ENCODE results near the gene LIMS3. TPM values are rescaled to one million over a fixed set of nuclear protein-coding genes. Genes with fewer than 3 reads are reported as not detected.
"Not testable (repeated sequence)": the region's sequence is repeated elsewhere in the genome, so short reads cannot be mapped to it uniquely, and the experiment has no call there.

LIMS3 gene
- polyA plus RNA-seq, 1 donor from 2014 or later, result 2.7 TPM

DNA sequence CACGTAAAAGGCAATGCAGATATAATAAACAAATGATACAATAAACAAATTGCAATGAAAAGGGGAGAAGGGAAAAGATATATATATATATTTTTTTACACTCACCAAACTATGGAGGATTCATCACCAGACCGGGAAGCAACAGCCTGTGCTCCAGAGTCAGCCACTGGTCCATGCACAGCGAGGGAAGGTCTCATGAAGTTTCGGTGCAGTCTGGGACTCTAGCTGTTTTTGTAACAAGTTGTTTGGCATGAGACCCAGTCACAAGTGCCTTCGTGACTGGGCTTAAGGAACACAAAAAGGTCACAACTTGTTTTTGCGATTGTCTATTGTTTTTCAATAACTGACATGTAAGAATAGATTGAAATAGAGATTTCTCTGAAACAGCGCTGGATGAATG, 4.8 kb upstream of the LIMS3 start:
- H3K27me3 ChIP-seq (ENCODE audit: insufficient read depth, low read depth, low read length); H3K9me3 ChIP-seq (ENCODE audit: low read length); H3K79me2 ChIP-seq (replicated peaks; ENCODE audit: insufficient read depth, low read length); H3K4me3 ChIP-seq (ENCODE audit: low read length); H3K4me2 ChIP-seq (ENCODE audit: low read length); H3K36me3 ChIP-seq (ENCODE audit: insufficient read depth, low read length); H2AFZ ChIP-seq (ENCODE audit: low read depth, low read length); H3K9me2 ChIP-seq (ENCODE audit: insufficient read depth, low read length); H4K20me1 ChIP-seq (ENCODE audit: insufficient read depth); H3F3A ChIP-seq (ENCODE audit: insufficient read depth, low read length, poor library complexity, severe bottlenecking); H3K27ac ChIP-seq (ENCODE audit: low read length); H3K9ac ChIP-seq (ENCODE audit: low read length): not testable (repeated sequence)

GRCh38 chr2:109894141-109894540, 4.3 kb upstream of the LIMS3 start:
- not testable (repeated sequence) for H3K4me3 ChIP-seq (ENCODE audit: low read length); H3K36me3 ChIP-seq (ENCODE audit: insufficient read depth, low read length); H3K9me2 ChIP-seq (ENCODE audit: insufficient read depth, low read length); H3K27me3 ChIP-seq (ENCODE audit: insufficient read depth, low read depth, low read length); H3F3A ChIP-seq (ENCODE audit: insufficient read depth, low read length, poor library complexity, severe bottlenecking); H3K9ac ChIP-seq (ENCODE audit: low read length); H2AFZ ChIP-seq (ENCODE audit: low read depth, low read length); H3K4me2 ChIP-seq (ENCODE audit: low read length); H4K20me1 ChIP-seq (ENCODE audit: insufficient read depth); H3K9me3 ChIP-seq (ENCODE audit: low read length); H3K79me2 ChIP-seq (replicated peaks; ENCODE audit: insufficient read depth, low read length); H3K27ac ChIP-seq (ENCODE audit: low read length)

DNA sequence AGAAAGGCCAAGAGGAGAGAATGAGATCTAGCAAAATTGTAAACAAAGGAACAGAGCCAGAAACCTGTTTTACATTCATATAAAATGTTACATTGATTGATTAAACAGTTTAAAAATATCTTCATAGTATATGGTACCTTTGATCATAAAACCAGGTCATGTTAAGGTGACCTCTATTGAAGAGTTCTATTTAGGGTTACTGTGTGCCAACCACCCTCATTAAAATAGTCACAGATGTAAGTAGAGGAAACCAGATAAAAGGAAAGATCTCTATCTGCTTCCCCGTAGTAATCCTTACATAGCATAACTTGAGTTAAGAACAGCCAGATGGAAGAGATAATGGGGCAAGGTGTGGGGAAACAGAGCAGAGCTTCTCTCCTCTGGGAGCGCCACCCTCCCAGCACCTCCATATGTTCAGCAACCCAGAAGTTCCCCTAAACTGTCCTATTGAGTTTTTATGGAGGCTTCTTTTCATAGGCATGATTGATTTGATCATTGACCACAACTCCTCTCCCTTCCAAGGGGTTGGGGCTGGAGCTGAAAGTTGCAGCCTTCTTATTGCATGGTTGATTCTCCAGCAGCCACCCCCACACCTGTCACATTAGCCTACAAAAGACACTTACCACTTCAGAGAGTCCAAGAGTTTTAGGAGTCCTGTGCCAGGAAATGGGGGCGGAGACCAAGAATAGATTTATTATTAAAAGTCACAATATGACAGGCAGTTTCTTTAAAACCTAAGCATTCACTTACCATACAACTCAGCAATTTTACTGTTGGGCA, 3.2 kb upstream of the LIMS3 start:
- H3K9me3 ChIP-seq (ENCODE audit: low read length); H3K4me3 ChIP-seq (ENCODE audit: low read length); H3K27ac ChIP-seq (ENCODE audit: low read length); H3K9me2 ChIP-seq (ENCODE audit: insufficient read depth, low read length); H3K4me2 ChIP-seq (ENCODE audit: low read length); H3K36me3 ChIP-seq (ENCODE audit: insufficient read depth, low read length); H3F3A ChIP-seq (ENCODE audit: insufficient read depth, low read length, poor library complexity, severe bottlenecking); H4K20me1 ChIP-seq (ENCODE audit: insufficient read depth); H2AFZ ChIP-seq (ENCODE audit: low read depth, low read length); H3K27me3 ChIP-seq (ENCODE audit: insufficient read depth, low read depth, low read length); H3K79me2 ChIP-seq (replicated peaks; ENCODE audit: insufficient read depth, low read length); H3K9ac ChIP-seq (ENCODE audit: low read length): not testable (repeated sequence)

DNA sequence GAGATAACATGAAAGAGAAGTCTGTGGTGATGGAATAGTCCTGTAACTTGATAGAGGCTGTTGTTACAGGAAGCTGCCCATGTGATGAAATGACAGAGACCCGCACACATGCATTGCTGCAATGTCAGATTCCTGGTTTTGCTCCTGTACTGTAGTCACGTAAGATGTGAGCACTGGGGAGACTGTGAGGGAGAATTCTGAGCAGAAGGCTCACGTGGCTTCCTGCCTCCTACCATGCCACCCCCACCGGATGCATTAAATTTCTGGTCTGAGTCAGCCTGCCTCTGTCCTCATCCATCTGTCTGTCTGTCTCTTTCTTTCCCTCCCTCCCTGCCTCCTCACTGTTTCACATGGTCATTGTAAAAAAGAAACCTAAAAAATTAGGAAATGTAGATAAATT, 2.3 kb upstream of the LIMS3 start:
- H2AFZ ChIP-seq (ENCODE audit: low read depth, low read length); H3K27ac ChIP-seq (ENCODE audit: low read length); H3K9me2 ChIP-seq (ENCODE audit: insufficient read depth, low read length); H3K4me2 ChIP-seq (ENCODE audit: low read length); H4K20me1 ChIP-seq (ENCODE audit: insufficient read depth); H3K9me3 ChIP-seq (ENCODE audit: low read length); H3K36me3 ChIP-seq (ENCODE audit: insufficient read depth, low read length); H3K79me2 ChIP-seq (replicated peaks; ENCODE audit: insufficient read depth, low read length); H3K27me3 ChIP-seq (ENCODE audit: insufficient read depth, low read depth, low read length); H3K9ac ChIP-seq (ENCODE audit: low read length); H3K4me3 ChIP-seq (ENCODE audit: low read length); H3F3A ChIP-seq (ENCODE audit: insufficient read depth, low read length, poor library complexity, severe bottlenecking): not testable (repeated sequence)

GRCh38 chr2:109897769-109898461, 573 bp upstream of the LIMS3 start:
- not testable (repeated sequence) for H3K36me3 ChIP-seq (ENCODE audit: insufficient read depth, low read length); H2AFZ ChIP-seq (ENCODE audit: low read depth, low read length); H3F3A ChIP-seq (ENCODE audit: insufficient read depth, low read length, poor library complexity, severe bottlenecking); H3K9ac ChIP-seq (ENCODE audit: low read length); H3K27me3 ChIP-seq (ENCODE audit: insufficient read depth, low read depth, low read length); H3K4me3 ChIP-seq (ENCODE audit: low read length); H4K20me1 ChIP-seq (ENCODE audit: insufficient read depth); H3K9me3 ChIP-seq (ENCODE audit: low read length); H3K27ac ChIP-seq (ENCODE audit: low read length); H3K4me2 ChIP-seq (ENCODE audit: low read length); H3K79me2 ChIP-seq (replicated peaks; ENCODE audit: insufficient read depth, low read length); H3K9me2 ChIP-seq (ENCODE audit: insufficient read depth, low read length)

- not testable (repeated sequence) for H2AFZ ChIP-seq (ENCODE audit: low read depth, low read length); H3K4me3 ChIP-seq (ENCODE audit: low read length); H3K4me2 ChIP-seq (ENCODE audit: low read length); H3K9me3 ChIP-seq (ENCODE audit: low read length); H3F3A ChIP-seq (ENCODE audit: insufficient read depth, low read length, poor library complexity, severe bottlenecking); H3K9me2 ChIP-seq (ENCODE audit: insufficient read depth, low read length); H4K20me1 ChIP-seq (ENCODE audit: insufficient read depth); H3K79me2 ChIP-seq (replicated peaks; ENCODE audit: insufficient read depth, low read length); H3K27me3 ChIP-seq (ENCODE audit: insufficient read depth, low read depth, low read length); H3K27ac ChIP-seq (ENCODE audit: low read length); H3K9ac ChIP-seq (ENCODE audit: low read length); H3K36me3 ChIP-seq (ENCODE audit: insufficient read depth, low read length)
Measured at GRCh38 chr2:109905796-109906195, 7.3 kb downstream of the LIMS3 start.

- H3K79me2 ChIP-seq (replicated peaks; ENCODE audit: insufficient read depth, low read length); H2AFZ ChIP-seq (ENCODE audit: low read depth, low read length); H3K36me3 ChIP-seq (ENCODE audit: insufficient read depth, low read length); H3K9me2 ChIP-seq (ENCODE audit: insufficient read depth, low read length); H4K20me1 ChIP-seq (ENCODE audit: insufficient read depth); H3K27me3 ChIP-seq (ENCODE audit: insufficient read depth, low read depth, low read length); H3F3A ChIP-seq (ENCODE audit: insufficient read depth, low read length, poor library complexity, severe bottlenecking); H3K27ac ChIP-seq (ENCODE audit: low read length); H3K4me3 ChIP-seq (ENCODE audit: low read length); H3K4me2 ChIP-seq (ENCODE audit: low read length); H3K9me3 ChIP-seq (ENCODE audit: low read length); H3K9ac ChIP-seq (ENCODE audit: low read length): not testable (repeated sequence)
Measured at GRCh38 chr2:109908626-109909025, 10.1 kb downstream of the LIMS3 start.

DNA sequence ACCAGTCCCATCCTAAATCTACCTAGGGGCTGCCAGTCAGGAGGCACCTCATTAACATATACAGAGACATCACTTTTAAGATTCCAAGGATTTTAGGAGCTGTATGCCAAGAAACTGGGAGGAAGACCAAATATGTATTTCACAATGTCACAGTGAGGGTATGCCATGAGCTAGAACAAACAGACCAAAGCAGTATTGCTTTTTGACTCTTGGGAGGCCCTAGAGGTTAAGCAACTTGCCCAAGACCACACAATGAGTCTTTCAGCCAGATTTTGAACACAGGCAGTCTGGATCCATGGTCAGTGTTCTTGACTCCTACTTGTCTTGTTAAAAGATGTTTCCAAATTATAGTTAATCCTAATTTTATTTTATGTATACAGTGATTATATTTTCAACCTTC, 12.3 kb downstream of the LIMS3 start:
- H2AFZ ChIP-seq (ENCODE audit: low read depth, low read length); H3K4me3 ChIP-seq (ENCODE audit: low read length); H3K27me3 ChIP-seq (ENCODE audit: insufficient read depth, low read depth, low read length); H3K79me2 ChIP-seq (replicated peaks; ENCODE audit: insufficient read depth, low read length); H3K9me2 ChIP-seq (ENCODE audit: insufficient read depth, low read length); H3F3A ChIP-seq (ENCODE audit: insufficient read depth, low read length, poor library complexity, severe bottlenecking); H4K20me1 ChIP-seq (ENCODE audit: insufficient read depth); H3K27ac ChIP-seq (ENCODE audit: low read length); H3K4me2 ChIP-seq (ENCODE audit: low read length); H3K9me3 ChIP-seq (ENCODE audit: low read length); H3K9ac ChIP-seq (ENCODE audit: low read length); H3K36me3 ChIP-seq (ENCODE audit: insufficient read depth, low read length): not testable (repeated sequence)

All from neural cell (in vitro differentiated cells).